ENCODE results near the gene FHAD1. TPM values are rescaled to one million over a fixed set of nuclear protein-coding genes. Genes with fewer than 3 reads are reported as not detected.
A peak's percentile ranks its signal among the peaks of the same experiment; 100 is the strongest.

Gene FHAD1
- total and polyA plus RNA-seq, 2 donors (not counting 3 experiments of a cell fraction or from before 2014, with no cell fraction given), result 0.04 to 0.69 TPM

DNA sequence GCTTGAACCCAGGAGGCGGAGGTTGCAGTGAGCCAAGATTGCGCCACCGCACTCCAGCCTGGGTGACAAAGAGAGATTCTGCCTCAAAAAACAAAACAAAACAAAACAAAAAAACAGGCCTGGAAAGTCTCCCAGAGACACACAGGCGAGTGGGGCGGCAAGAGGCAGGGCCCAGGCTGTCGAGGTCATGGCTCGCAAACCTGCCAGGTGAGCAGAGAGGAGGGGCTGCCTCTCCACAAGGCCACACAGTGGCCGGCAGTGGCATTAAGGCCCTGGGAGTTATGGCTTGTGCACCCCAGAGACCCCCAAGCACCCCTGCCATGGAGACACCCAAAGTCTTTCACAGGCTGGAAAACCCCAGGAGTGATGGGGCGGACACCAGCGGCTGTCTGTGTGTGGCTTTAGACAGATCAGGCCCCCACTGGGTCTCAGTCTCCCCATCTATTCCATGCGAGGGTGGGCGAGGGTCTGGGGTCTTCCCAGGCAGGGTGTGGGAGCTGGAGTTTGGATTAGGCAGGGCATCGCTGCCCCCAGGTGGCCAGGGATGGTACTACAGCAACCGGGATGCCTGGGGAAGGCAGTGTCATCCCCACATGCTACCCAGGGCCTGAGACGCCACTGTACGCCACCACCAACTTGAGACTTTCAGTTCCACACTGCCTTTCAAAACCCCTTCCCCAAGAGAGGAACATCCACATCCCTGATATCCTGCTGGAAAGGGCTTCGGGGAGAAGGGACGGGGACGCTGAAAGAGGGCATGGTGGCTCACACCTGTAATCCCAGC is 184.0 kb downstream of the FHAD1 start:
- no peaks in the 10 kb centered on the region for H3K4me1 ChIP-seq (ENCODE audit: control insufficient read depth, extremely low read depth, insufficient read depth, low read length)
- DNase-seq (ENCODE audit: low read depth, low spot score), result peak; percentile 47
- no peak overlapping the region for H3K4me3 ChIP-seq (replicated peaks in 1 of 3; ENCODE audit: insufficient read depth in 1 of 3, low read depth in 1 of 3, low read length in 3 of 3)
- no peaks in the 10 kb centered on the region for H3K9me3 ChIP-seq (replicated peaks; ENCODE audit: control insufficient read depth, insufficient read depth, low read length)
- TF ChIP-seq, protein P1, sequence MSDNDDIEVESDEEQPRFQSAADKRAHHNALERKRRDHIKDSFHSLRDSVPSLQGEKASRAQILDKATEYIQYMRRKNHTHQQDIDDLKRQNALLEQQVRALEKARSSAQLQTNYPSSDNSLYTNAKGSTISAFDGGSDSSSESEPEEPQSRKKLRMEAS (IDR thresholded peaks at IDR 0.05; ENCODE audit: insufficient read depth, insufficient read length), result no peak
- TF ChIP-seq, protein P2, sequence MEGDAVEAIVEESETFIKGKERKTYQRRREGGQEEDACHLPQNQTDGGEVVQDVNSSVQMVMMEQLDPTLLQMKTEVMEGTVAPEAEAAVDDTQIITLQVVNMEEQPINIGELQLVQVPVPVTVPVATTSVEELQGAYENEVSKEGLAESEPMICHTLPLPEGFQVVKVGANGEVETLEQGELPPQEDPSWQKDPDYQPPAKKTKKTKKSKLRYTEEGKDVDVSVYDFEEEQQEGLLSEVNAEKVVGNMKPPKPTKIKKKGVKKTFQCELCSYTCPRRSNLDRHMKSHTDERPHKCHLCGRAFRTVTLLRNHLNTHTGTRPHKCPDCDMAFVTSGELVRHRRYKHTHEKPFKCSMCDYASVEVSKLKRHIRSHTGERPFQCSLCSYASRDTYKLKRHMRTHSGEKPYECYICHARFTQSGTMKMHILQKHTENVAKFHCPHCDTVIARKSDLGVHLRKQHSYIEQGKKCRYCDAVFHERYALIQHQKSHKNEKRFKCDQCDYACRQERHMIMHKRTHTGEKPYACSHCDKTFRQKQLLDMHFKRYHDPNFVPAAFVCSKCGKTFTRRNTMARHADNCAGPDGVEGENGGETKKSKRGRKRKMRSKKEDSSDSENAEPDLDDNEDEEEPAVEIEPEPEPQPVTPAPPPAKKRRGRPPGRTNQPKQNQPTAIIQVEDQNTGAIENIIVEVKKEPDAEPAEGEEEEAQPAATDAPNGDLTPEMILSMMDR (IDR thresholded peaks at IDR 0.05; ENCODE audit: extremely low read depth in 1 of 2, insufficient read depth in 1 of 2, low read depth in 1 of 2, low read length in 2 of 2), result peak; percentile 86 to 90
- TF ChIP-seq JUN (IDR thresholded peaks at IDR 0.05; ENCODE audit: borderline replicate concordance, insufficient read depth, insufficient read length, low read depth), result no peak
- no peak for TF ChIP-seq GATA2 (IDR thresholded peaks at IDR 0.05; ENCODE audit: insufficient read depth, insufficient read length, low read depth, low read length)
- dilution Hi-C loops (cut with MboI; ENCODE audit: extremely low pct_ligation_motif_present, low sequenced_read_pairs), result no loop called here
- H3K27ac ChIP-seq (ENCODE audit: insufficient read depth, low read depth, low read length), result no peak overlapping the region
- intact Hi-C loops (cut with micrococcal nuclease), result loop anchor here (1.0 to 5.0 kb wide), 6 partner anchors 70 to 304 kb away; no protein-coding TSS in a partner anchor
- no peaks in the 10 kb centered on the region for H3K79me2 ChIP-seq (ENCODE audit: control insufficient read depth, insufficient read depth, low read length)
- CTCF ChIA-PET, result interaction anchor here (0.8 to 13.1 kb wide), 23 partner anchors 9 to 302 kb away, joined by 3 to 332 read pairs (median 6); partner anchors contain the start of gene EFHD2
- no peak overlapping the region for H3K4me2 ChIP-seq (ENCODE audit: insufficient read depth, low read length)
- H2AFZ ChIP-seq (ENCODE audit: low read depth, low read length), result no peak overlapping the region
- POLR2A ChIA-PET, result interaction anchor here (1.0 kb wide), 1 partner anchor 107 kb away, joined by 3 read pairs; no protein-coding TSS in a partner anchor
- no peaks in the 10 kb centered on the region for H4K20me1 ChIP-seq (replicated peaks; ENCODE audit: control insufficient read depth, extremely low read depth, insufficient read depth, low read length)
- H3K9me1 ChIP-seq (replicated peaks; ENCODE audit: control insufficient read depth, extremely low read depth, insufficient read depth, low read length), result no peaks in the 10 kb centered on the region
- peaks cover 9 to 17% of the 10 kb centered on the region in 2 experiments for H3K36me3 ChIP-seq (ENCODE audit: control insufficient read depth in 2 of 2, extremely low read depth in 1 of 2, insufficient read depth in 2 of 2, low read length in 2 of 2)
- H3K27me3 ChIP-seq (ENCODE audit: control insufficient read depth in 2 of 2, insufficient read depth in 2 of 2, low read length in 2 of 2), result no peaks in the 10 kb centered on the region
- peak; percentile 76 for FAIRE-seq
- H3K9ac ChIP-seq (replicated peaks; ENCODE audit: extremely low read depth, insufficient read depth, low read length), result no peak overlapping the region
- no TSS peak for BruUV-seq (replicated peaks)

Measured in endothelial cell of umbilical vein (primary cell).